ENCODE data around the gene SAMD1. TPM values are rescaled to one million over a fixed set of nuclear protein-coding genes. Genes with fewer than 3 reads are reported as not detected.

Gene SAMD1
- total and polyA plus RNA-seq, 2 of the 8 experiments (the other 6 are each of a cell fraction or from before 2014, with no cell fraction given): 40.0 to 100 TPM

GRCh38 chr19:14135355-14135754, 44.8 kb upstream of the SAMD1 start:
- Histone ChIP-seq H3K36me3 (ENCODE audit: control insufficient read depth in 2 of 4, insufficient read depth in 4 of 4, low read length in 3 of 4) (no peaks in the 10 kb centered on the region; a peak in 1 of 8 replicates), H3K27me3 (replicated peaks in 1 of 4; ENCODE audit: control insufficient read depth in 3 of 4, extremely low read depth in 1 of 4, insufficient read depth in 3 of 4, low read length in 3 of 4) (no peaks in the 10 kb centered on the region), H2BK12ac (ENCODE audit: low read depth, low read length) (no peak overlapping the region), H2BK120ac (replicated peaks; ENCODE audit: low read depth, low read length) (no peak overlapping the region), H3K18ac (ENCODE audit: extremely low read depth, low read length) (no peak overlapping the region), H4K8ac (ENCODE audit: extremely low read depth, insufficient read depth, low read length) (no peak overlapping the region), H3K4me1 (replicated peaks in 1 of 4; ENCODE audit: control insufficient read depth in 3 of 4, insufficient read depth in 4 of 4, low read length in 3 of 4) (peaks cover 2 to 11% (median 5%) of the 10 kb centered on the region in 4 experiments), H2AK5ac (ENCODE audit: low read depth, low read length) (no peak overlapping the region), H4K20me1 (replicated peaks in 1 of 2; ENCODE audit: control insufficient read depth in 1 of 2, insufficient read depth in 2 of 2, low read length in 2 of 2) (peaks cover 0 to 11% of the 10 kb centered on the region in 2 experiments), H3K23ac (ENCODE audit: insufficient read length) (no peak overlapping the region), H2BK20ac (ENCODE audit: low read length) (no peak overlapping the region), H3K27ac (ENCODE audit: low read depth, low read length) (no peak overlapping the region), H3K4me2 (ENCODE audit: insufficient read depth in 1 of 2, low read depth in 2 of 2, low read length in 2 of 2) (peak overlapping the region; percentile 54 to 82), H3K79me1 (ENCODE audit: low read depth, low read length) (peaks cover 2% of the 10 kb centered on the region; the same call in 1 of the 2 replicates), H2BK15ac (ENCODE audit: low read length) (no peak overlapping the region), H3K9ac (replicated peaks in 1 of 4; ENCODE audit: extremely low read depth in 1 of 4, low read depth in 3 of 4, low read length in 3 of 4) (no peak overlapping the region; a peak in 2 of 7 replicates), H2BK5ac (ENCODE audit: low read depth, low read length) (no peak overlapping the region), H2AFZ (ENCODE audit: low read length) (no peak overlapping the region), H3K9me3 (ENCODE audit: insufficient read depth in 2 of 2, low read depth in 1 of 2, low read length in 1 of 2) (no peaks in the 10 kb centered on the region), H4K5ac (ENCODE audit: insufficient read length, low read depth, low read length) (no peak overlapping the region), H3K4me3 (ENCODE audit: extremely low read depth in 1 of 4, insufficient read depth in 2 of 4, low read depth in 3 of 4, low read length in 4 of 4) (peak overlapping the region; percentile 75 to 86 (median 80); a peak in 7 of 8 replicates), H3K79me2 (ENCODE audit: control insufficient read depth in 1 of 2, insufficient read depth in 2 of 2, low read length in 2 of 2) (peaks cover 0 to 8% of the 10 kb centered on the region in 2 experiments; a peak in 2 of 4 replicates), H3K23me2 (ENCODE audit: low read depth, low read length) (peaks cover 4% of the 10 kb centered on the region; the same call in 1 of the 2 replicates), H3K56ac (replicated peaks; ENCODE audit: insufficient read length, low read depth, low read length) (no peak overlapping the region), H4K91ac (replicated peaks; ENCODE audit: insufficient read length, low read length) (no peak overlapping the region), H3K4ac (replicated peaks; ENCODE audit: insufficient read length, low read depth, low read length) (no peak overlapping the region), H3K14ac (ENCODE audit: insufficient read length) (no peak overlapping the region)
- ChIA-PET POLR2A (ENCODE audit: partially characterized antibody) (interaction anchor here (0.9 to 5.8 kb wide), 11 partner anchors 8 to 405 kb away, joined by 3 to 109 read pairs (median 4); partner anchors contain the start of gene PRKACA), CTCF (ENCODE audit: partially characterized antibody) (interaction anchor here (0.5 to 7.9 kb wide), 9 partner anchors 12 to 812 kb away, joined by 3 to 40 read pairs (median 4); a partner anchor contains a TSS)
- DNase-seq (ENCODE audit: low read depth in 1 of 2, low spot score in 2 of 2) (no peak), FAIRE-seq (no peak)
- WGBS, 2 experiments (ENCODE audit: extremely low coverage in 1 of 2, insufficient coverage in 1 of 2, insufficient read length in 1 of 2, insufficient replicate concordance in 2 of 2, low coverage in 1 of 2, low lambda C conversion rate in 2 of 2, missing lambda C conversion rate in 1 of 2): 76% methylated on average over 5 of the region's 6 CpGs; no CpG with 5 or more reads in 1 of the 2 experiments
